ENCODE measurements around the gene MAP1S.

- TF ChIP-seq CTCF (IDR thresholded peaks at IDR 0.05; ENCODE audit: low read depth, low read length) (no peak), EZH2phosphoT487 (IDR thresholded peaks at IDR 0.05; ENCODE audit: low read depth) (no peak)
Measured at GRCh38 chr19:17678836-17679235, 40.4 kb upstream of the MAP1S start.
